T-helper 1 cell treated with Interleukin-12 subunit alpha and Interleukin-12 subunit beta and Interleukin-4 antibody, amounts not matched to agents 30 ng/mL and 1 ng/mL, for 36 hours (primary cell): ENCODE data around the gene BHMT2. TPM values are rescaled to one million over a fixed set of nuclear protein-coding genes. Genes with fewer than 3 reads are reported as not detected.

ENCODE experiments used
- intact Hi-C: fragments of 100-400 bp; cut with micrococcal nuclease; formaldehyde crosslinking; loops from one replicate; pipeline ENCODE4 v1.15.1; 2024
- total RNA-seq: library from RNA; stranded (reverse); gene quantifications from 2 replicates; pipeline ENCODE4 v1.2.3, GENCODE V29; 2022

The BHMT2 gene
- total RNA-seq, 1 donor from 2014 or later, result not detected

GRCh38 chr5:79112703-79113058, 43.1 kb downstream of the BHMT2 start:
- intact Hi-C loops, result no loop called here

GRCh38 chr5:79119486-79119885, 49.9 kb downstream of the BHMT2 start:
- intact Hi-C loops, result no loop called here

GRCh38 chr5:79120221-79120620, 50.7 kb downstream of the BHMT2 start:
- intact Hi-C loops, result no loop called here

GRCh38 chr5:79122973-79123372, 53.4 kb downstream of the BHMT2 start:
- intact Hi-C loops, result no loop called here

DNA sequence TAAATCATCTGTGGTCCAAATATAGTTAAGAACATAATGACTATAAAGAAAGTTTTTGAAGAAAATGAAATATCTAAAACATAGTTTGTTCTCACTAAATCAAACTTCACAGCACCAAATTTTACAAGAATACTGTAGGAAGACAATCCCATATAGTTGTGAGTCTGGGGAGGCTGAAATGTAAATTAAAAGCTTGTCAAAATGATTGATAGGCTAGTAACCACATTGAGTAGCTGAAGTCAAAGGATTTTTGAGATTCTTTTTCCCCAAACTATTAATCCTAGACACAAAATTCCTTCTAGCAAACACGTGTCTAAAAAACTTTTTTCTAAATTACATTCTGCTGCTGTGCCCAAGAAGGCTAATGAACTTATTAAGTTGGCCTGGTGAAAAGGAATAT, 55.0 kb downstream of the BHMT2 start:
- intact Hi-C loops, result no loop called here

- intact Hi-C loops, result loop anchor here (5.0 kb wide), 1 partner anchor 663 kb away; no protein-coding TSS in a partner anchor
Measured at GRCh38 chr5:79130781-79131180, 61.2 kb downstream of the BHMT2 start.

DNA sequence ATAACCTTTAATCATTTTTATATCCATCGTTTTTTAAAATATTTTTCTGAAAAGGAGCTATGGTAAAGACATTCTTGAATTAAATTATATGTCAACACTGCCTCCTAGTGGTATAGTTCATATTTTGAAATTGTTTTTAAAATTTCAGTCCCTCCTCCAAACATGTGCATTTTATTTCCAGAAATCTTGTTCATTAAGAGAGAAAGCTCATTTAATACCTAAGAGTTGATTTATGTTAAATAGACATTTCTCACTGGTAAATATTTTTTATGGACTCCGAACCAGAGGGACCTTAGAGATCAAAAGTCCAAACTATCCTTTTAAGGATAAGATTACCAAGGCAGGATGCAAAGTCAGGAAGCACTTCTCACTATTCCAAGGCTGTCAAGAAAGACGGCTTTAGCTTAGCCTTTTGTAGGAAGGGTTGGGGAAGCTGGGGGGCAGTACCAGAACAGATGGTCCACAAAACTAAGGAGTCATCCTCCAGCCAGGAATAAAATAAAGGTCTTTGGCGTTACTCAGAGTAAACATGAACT, 63.6 kb downstream of the BHMT2 start:
- intact Hi-C loops, result loop anchor here (1.0 to 5.0 kb wide), 10 partner anchors 104 to 950 kb away; partner anchors contain the start of gene HOMER1

GRCh38 chr5:79133657-79134451, 64.3 kb downstream of the BHMT2 start:
- intact Hi-C loops, result loop anchor here (1.0 to 5.0 kb wide), 10 partner anchors 103 to 949 kb away; partner anchors contain the start of gene HOMER1

DNA sequence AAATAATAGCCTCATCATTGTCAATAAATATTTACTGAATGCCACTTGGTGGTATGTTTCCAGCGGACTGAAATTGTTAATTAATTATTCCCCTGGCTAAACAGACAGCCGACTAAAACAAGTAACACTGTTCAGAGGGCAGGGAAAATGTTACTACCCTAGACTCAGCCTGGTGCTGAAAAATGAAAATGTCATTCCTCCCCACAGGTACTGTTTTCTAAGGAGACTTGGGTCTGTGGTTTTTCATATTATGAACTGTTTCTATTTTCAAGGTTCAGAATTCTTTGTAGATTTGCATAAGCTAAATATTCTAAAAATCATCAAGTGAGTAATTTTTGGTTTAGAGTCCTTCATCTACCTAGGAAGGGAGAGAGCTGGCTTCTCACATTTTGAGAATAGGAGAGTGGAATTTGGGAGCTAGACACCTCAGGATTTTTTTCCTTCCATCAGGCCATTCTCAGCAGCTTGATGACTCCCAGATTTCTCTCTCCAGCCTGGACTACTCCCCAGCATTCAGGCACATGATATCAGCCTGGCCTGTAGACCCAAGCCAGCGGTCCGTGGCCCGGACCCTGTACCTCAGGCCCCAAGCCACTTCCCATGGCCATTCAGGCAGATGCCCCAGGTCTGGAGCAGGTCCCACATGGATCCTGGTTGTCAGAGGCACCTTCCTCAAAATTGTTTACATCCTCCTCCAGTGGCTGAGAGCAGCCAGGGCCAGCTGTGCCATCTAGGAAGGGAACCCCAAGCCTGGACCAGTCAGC, 66.4 kb downstream of the BHMT2 start:
- intact Hi-C loops, result no loop called here

GRCh38 chr5:79136618-79137017, 67.1 kb downstream of the BHMT2 start:
- intact Hi-C loops, result no loop called here

Other genes with a start within 250 kb of the BHMT2 start
- 12.5 TPM in 2 replicates for gene ARSB, start 84.5 kb upstream of the BHMT2 start, total RNA-seq
- gene DMGDH, start 93 bp upstream of the BHMT2 start, total RNA-seq, result 1.3 TPM in 1 of 2 replicates, not detected in the other
- gene BHMT, start 42.0 kb downstream of the BHMT2 start, total RNA-seq, result not detected in 2 replicates
- gene JMY, start 166.4 kb downstream of the BHMT2 start, total RNA-seq, result 6.1 and 6.3 TPM in 2 replicates